Ascending aorta (tissue), 2 donors: ENCODE data around the gene FRMD4A. TPM values are rescaled to one million over a fixed set of nuclear protein-coding genes. Genes with fewer than 3 reads are reported as not detected.
"Not testable (repeated sequence)": the region's sequence is repeated elsewhere in the genome, so short reads cannot be mapped to it uniquely, and the experiment has no call there.

ENCODE experiments used
- DNase-seq, 2 donors: peaks; one replicate each; pipeline ENCODE4 v3.0.0-alpha.2; 2019; ENCODE audit warnings: low spot score in 2 of 2
- H3K27ac ChIP-seq, 2 donors: fragments of 200-600 bp; sonication (generic); one replicate each; pipeline ENCODE4 v1.5.1; 2016 to 2017; ENCODE audit warnings: mild to moderate bottlenecking in 1 of 2
- H3K27me3 ChIP-seq: fragments of 200-600 bp; sonication (generic); one replicate; pipeline ENCODE4 v1.5.1; 2017
- H3K36me3 ChIP-seq, 2 donors: fragments of 200-600 bp; sonication (generic); one replicate each; pipeline ENCODE4 v1.5.1; 2016
- H3K4me1 ChIP-seq, 2 donors: fragments of 200-600 bp; sonication (generic); one replicate each; pipeline ENCODE4 v1.5.1; 2016 to 2017; ENCODE audit warnings: mild to moderate bottlenecking in 1 of 2
- H3K4me3 ChIP-seq, 2 donors: fragments of 200-600 bp; sonication (generic); one replicate each; pipeline ENCODE4 v1.5.1; 2016 to 2017; ENCODE audit warnings: mild to moderate bottlenecking in 1 of 2
- H3K9me3 ChIP-seq, 2 donors: fragments of 200-600 bp; sonication (generic); one replicate each; pipeline ENCODE4 v1.5.1; 2016
- CTCF ChIP-seq, 3 experiments: fragments of 200-600 bp in 2 of 3; fragments of 450-650 bp in 1 of 3; sonication (generic) in 2 of 3; IDR thresholded peaks; one replicate each; pipeline ENCODE4 v1.5.1; 2016 to 2019; ENCODE audit warnings: antibody characterized with exemption in 3 of 3, mild to moderate bottlenecking in 1 of 3, moderate library complexity in 1 of 3
- intact Hi-C: fragments of 100-400 bp; cut with DNase I; formaldehyde crosslinking; loops from one replicate; pipeline ENCODE4 v1.15.1; 2023
- total RNA-seq: library from RNA; depleted of rRNA; stranded (reverse); fragments of >200 nt; gene quantifications from one replicate; pipeline ENCODE4 v1.1.0, GENCODE V29; 2016

The FRMD4A gene
- total RNA-seq, 1 donor from 2014 or later = 108 TPM

GRCh38 chr10:13719425-13719824, 611.3 kb downstream of the FRMD4A start:
- H3K4me1 ChIP-seq = peaks cover 0 to 13% of the 10 kb centered on the region in 2 donors
- H3K36me3 ChIP-seq = peaks cover 4 to 8% of the 10 kb centered on the region in 2 donors
- H3K27me3 ChIP-seq = no peaks in the 10 kb centered on the region
- no peak overlapping the region for H3K4me3 ChIP-seq
- intact Hi-C loops = no loop called here
- H3K27ac ChIP-seq = no peak overlapping the region
- DNase-seq = no peak
- TF ChIP-seq CTCF (IDR thresholded peaks at IDR 0.05) = no peak
- H3K9me3 ChIP-seq = no peaks in the 10 kb centered on the region

GRCh38 chr10:13718820-13719219, 611.9 kb downstream of the FRMD4A start:
- Histone ChIP-seq H3K27ac (peak overlapping the region; percentile 52 to 55), H3K36me3 (peaks cover 4 to 8% of the 10 kb centered on the region in 2 donors), H3K4me3 (no peak overlapping the region), H3K9me3 (no peaks in the 10 kb centered on the region), H3K4me1 (peaks cover 0 to 13% of the 10 kb centered on the region in 2 donors), H3K27me3 (no peaks in the 10 kb centered on the region)
- TF ChIP-seq CTCF (IDR thresholded peaks at IDR 0.05) = no peak
- intact Hi-C loops = no loop called here
- DNase-seq = no peak

GRCh38 chr10:13717936-13718772, 612.6 kb downstream of the FRMD4A start:
- peaks cover 0 to 13% of the 10 kb centered on the region in 2 donors for H3K4me1 ChIP-seq
- H3K27me3 ChIP-seq = no peaks in the 10 kb centered on the region
- H3K27ac ChIP-seq = peak overlapping the region; percentile 52 to 55
- peak overlapping the region; percentile 33 to 42 for H3K4me3 ChIP-seq
- DNase-seq = peak in 1 of 2 donors; percentile 80
- no peaks in the 10 kb centered on the region for H3K9me3 ChIP-seq
- TF ChIP-seq CTCF (IDR thresholded peaks at IDR 0.05) = no peak
- H3K36me3 ChIP-seq = peaks cover 4 to 8% of the 10 kb centered on the region in 2 donors
- intact Hi-C loops = no loop called here

- no peak for DNase-seq
- intact Hi-C loops = no loop called here
- H3K4me1 ChIP-seq = peaks cover 0 to 15% of the 10 kb centered on the region in 2 donors
- peaks cover 4 to 8% of the 10 kb centered on the region in 2 donors for H3K36me3 ChIP-seq
- H3K27me3 ChIP-seq = no peaks in the 10 kb centered on the region
- H3K9me3 ChIP-seq = no peaks in the 10 kb centered on the region
- peak overlapping the region; percentile 33 to 42 for H3K4me3 ChIP-seq
- peak overlapping the region; percentile 52 to 55 for H3K27ac ChIP-seq
- no peak for TF ChIP-seq CTCF (IDR thresholded peaks at IDR 0.05)
Measured at GRCh38 chr10:13717571-13717935, 613.2 kb downstream of the FRMD4A start.

- intact Hi-C loops = no loop called here
- peaks cover 0 to 15% of the 10 kb centered on the region in 2 donors for H3K4me1 ChIP-seq
Measured at GRCh38 chr10:13716081-13717071, 614.3 kb downstream of the FRMD4A start.

GRCh38 chr10:13715596-13715995, 615.1 kb downstream of the FRMD4A start:
- H3K9me3 ChIP-seq, H3K27me3 ChIP-seq, H3K4me3 ChIP-seq, H3K27ac ChIP-seq, intact Hi-C loops, H3K36me3 ChIP-seq, DNase-seq: not testable (repeated sequence)
- peaks cover 0 to 15% of the 10 kb centered on the region in 2 donors for H3K4me1 ChIP-seq

More at GRCh38 chr10:13716081-13717071, 614.3 kb downstream of the FRMD4A start:
- TF ChIP-seq CTCF (IDR thresholded peaks at IDR 0.05) = no peak
- no peak overlapping the region for H3K27ac ChIP-seq
- peaks cover 4 to 7% of the 10 kb centered on the region in 2 donors for H3K36me3 ChIP-seq
- no peak for DNase-seq
- H3K4me3 ChIP-seq = no peak overlapping the region
- H3K27me3 ChIP-seq = no peaks in the 10 kb centered on the region
- no peaks in the 10 kb centered on the region for H3K9me3 ChIP-seq
